Limb (tissue), 2 donors: ENCODE data around the gene FAM241B.
A peak's percentile ranks its signal among the peaks of the same experiment; 100 is the strongest.

Experiments used
- DNase-seq, 2 donors: peaks; one replicate each; pipeline ENCODE4 v3.0.0-alpha.2; 2016; ENCODE audit errors: extremely low spot score in 2 of 2

Gene FAM241B

DNA sequence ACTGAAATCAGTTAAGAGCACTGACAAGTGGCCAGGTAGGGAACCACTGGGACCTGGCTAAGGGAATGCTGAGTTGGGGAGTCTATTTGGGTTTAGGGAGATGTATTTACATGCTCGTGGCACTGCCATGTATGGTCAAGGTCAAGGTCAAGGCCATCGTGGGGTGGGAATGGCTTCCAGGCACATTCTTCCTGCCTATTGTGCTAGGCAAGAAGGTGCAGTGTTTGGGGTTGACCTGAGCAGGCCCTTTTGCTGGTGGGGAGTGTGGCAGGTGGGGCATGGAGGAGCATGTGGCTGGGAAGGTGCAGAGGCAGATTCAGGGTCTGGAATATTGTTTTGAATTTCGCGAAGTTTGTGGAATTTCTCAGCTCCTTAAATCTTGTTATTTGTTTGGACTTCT is 17.8 kb downstream of the FAM241B start:
- DNase-seq, result no peak

DNA sequence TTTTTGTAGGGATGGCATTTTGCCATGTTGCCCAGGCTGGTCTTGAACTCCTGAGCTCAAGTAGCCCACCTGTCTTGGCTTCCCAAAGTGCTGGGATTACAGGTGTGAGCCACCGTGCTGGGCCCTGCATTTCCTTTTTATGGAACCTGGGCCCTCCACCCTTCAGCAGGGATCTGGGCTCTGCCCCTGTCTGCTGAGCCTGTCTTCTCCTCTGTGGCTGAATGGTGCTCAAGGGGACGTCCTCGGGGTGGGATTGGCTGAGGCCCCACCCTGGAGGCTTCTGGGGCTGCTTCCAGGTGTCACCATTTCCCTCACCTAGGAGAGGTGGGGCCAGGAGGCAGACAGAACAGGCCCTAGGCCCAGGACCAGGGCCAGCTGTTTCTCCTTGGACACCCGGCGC is 18.4 kb downstream of the FAM241B start:
- DNase-seq, result no peak

DNA sequence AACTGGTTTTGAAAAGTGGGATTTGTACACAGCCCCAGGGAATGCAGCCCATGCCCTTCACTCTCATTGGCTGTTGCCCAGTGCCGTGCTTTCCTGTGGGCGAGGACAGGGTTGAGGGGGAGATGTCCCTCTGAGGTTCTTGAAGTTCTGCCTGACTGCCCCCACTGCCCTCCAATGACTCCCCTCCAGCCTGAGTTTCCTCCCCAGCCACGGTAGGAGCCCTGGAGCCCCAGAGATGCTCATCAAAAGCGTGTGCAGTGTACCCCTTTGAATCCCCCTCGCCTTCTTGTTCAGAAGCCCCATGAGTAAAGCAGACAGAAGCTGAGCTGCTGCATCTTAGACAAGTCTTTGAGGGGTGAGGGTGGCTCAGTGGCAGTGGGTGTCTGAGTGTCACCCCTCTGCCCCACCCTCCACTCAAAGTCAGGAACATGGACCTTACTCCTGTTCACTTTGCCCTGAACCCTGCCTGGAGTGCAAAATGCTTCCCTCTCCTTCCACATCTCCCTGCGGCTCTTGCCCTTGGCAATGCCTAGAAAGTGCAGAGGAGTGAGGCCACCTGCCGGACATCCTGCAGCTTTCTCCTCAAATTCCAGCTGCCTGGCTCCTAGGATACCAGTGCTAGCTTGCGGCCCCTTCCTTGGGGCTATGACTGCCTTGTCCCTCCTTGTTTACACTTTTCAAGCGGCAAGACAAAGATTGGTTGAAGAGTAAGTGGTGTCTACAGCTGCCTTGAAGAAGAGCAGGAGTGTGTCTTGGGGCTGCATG is 19.9 kb downstream of the FAM241B start:
- no peak for DNase-seq

DNA sequence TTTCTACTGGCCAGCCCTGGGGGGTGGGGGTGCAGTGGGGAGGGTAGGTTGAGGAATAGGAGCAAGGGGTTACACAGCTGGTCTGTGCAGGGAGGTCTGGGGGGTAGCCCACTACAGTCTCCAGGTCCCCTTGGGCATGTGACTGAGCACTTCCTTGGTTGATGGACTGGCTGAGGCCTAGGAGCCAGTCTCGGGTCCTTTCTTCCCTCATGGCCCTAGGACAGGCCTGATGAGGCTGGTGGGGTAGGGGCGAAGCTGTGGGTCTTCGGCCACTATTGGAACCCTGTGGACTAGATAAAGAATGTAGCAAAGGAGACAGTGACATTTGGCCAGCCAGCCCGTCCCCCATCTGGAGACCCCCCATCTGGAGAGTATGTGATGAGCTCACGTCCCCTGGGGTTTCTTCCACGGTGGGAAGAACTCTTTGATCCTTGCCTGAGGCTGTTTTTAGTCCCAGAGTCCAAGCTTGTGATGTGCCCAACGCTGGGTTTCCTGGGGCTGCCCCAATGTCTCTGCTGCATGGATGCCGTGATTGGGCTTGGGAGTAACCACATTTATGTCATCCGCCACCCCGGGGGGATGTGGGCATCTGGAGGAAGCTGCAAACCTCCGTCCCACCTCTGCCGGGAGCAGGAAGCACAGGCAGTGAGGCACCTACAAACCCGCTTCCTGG is 20.7 kb downstream of the FAM241B start:
- no peak for DNase-seq

DNA sequence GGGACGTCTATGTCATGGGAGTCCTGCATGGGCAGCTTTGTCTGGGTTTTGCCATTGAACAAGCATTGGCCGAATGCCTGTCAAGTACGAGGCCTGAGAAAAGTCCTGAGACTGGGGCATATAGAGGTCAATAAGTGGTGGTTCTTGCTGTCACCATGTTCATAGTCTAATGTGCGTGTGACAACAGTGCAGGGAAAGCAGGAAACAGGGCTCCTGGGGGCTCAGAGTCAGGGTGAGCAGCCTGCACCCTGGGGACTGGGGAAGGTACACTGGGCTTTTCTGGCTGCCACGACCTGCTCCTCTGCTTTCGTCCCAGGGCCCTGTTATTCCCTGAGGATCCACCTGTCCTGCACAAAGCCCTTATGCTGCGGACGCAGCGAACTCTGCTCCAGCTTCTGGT is 21.3 kb downstream of the FAM241B start:
- DNase-seq, result no peak

DNA sequence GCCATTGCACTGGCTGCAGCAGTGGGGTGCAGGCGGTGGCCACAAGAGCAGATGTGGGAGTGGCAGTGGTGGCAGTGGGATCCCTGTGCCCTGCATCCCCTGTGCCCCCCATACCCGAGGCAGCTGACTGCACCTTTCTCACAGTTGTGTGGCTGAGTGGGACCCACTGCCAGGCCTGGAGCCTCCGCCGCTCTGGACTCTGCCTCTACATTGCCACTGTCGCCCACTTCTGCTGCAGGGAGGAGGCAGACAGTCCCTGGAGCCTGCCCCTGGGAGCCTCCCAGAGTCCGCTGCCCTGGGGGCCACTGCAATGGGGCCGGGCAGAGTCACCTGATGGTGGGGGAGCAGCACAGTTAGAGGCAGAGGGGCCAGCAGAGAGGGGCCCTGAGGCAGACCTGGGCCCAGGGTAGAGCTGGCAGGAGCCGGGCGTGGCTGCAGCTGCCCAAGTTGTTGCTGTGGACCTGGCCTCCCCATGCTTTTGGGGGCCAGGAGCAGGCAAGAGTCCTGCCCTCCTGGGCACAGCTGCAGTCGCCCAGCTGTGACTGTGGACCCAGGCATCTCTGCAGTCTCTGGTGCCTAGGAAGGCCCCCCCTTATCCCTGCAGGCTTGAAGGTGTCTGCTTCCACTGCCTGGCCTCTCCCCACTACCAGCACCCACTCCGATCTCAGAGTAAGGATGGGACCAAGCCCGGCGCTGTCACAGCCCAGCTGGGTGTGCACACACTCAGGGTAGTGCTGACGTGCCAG is 22.2 kb downstream of the FAM241B start:
- DNase-seq, result no peak

DNA sequence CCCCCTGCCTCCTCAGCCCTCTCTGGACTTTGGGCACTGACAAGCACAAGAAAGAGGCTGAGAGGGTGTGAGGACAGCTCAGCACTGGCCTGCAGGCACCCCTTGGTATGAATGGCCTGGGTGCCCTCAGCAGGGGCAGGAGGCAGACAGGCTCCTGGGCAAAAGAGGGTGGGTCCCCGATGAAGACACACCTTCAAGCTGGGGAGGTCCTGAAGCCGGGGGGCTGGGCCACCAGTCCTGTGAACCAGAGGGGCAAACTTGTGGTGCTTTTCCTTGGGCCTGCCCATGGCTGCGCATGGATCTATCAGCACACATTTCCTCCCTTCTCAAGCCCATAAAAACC is 22.8 kb downstream of the FAM241B start:
- DNase-seq, result no peak

DNA sequence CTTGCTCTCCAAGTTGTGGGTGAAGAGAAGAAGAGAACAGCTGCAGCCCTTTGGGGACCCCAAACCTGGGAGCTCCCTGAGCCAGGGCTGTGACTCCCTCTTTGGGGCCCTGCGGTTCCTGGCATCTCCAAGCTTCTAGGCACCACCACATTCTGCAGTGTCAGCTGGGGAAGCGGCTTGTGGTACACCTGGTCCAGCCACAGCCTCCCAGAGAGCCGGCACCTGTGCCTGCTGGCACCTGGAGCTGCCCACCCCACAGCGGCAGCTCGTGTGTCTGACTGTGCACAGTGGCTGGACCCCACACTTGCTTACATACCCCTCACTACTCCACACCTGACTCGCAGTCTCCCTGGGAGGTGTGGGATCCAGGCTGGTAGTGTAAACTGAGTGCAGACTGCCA is 23.5 kb downstream of the FAM241B start:
- DNase-seq, result no peak

DNA sequence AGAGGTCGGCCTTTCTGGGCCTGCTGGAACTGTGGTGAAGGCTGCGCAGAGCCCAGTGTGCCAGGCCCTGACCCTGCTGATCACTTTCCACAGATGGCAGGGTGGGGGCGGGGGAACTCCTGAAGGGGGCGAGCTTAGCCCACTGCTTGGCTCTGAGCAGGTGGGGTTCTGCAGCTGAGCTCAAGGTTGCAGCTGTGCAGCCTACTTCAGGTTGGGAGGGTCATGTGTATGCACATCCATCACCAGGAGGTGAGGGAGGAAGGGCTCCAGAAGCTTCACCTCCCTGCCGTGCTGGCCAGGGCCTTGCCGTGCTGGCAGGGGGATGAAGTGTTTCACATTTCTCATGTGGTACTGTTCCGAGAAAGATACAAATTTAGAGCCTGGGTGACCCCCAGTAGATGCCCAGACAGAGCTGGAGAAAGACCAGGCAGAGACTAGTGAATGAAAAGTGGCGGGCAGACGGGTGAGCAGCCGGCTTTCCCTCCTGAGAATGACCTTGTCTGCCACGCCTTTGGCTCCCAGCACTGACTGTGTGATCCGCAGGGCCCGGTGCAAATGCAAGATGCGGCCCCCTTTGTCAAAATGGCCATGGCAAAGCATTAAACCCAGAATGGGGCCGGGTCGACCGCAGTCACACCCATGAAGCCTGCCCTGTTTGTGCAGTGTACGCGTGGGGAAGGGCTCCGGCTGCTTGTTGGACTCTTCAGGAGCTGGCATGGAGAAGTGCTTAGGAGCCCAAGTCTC is 25.2 kb downstream of the FAM241B start:
- no peak for DNase-seq

DNA sequence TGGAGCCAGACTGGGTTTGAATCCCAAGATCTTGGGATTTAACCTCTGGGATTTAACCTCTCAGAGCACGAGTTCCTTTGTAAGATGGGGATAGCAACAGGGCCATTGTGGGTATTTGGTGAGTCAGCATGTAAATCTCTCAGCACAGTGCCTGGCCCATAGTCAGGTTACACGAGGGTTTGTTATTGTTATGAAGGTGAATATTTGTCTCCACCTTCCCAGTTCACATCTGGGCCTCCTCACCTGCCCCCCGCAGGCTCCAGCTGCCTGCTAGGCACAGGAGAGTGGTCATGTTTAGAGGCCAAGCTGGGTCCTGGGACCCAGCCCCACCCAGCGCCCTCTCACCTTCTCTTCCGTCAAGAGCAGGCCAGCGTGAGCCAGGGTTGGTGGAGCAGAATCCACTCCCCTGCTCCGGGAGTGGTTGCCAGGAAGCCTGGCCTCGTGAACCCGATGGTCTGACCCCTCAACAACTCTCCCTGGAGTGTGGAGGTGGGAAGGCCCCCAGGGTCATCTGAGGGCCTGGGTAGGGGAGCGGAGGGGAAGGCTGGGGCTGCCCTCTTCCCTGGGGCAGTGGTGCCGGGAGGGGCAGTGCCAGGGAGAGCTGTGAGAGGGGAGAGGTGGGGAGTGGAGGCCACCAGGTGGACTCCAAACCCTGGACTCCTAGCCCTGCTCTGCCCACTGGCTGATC is 26.0 kb downstream of the FAM241B start:
- DNase-seq, result no peak

DNA sequence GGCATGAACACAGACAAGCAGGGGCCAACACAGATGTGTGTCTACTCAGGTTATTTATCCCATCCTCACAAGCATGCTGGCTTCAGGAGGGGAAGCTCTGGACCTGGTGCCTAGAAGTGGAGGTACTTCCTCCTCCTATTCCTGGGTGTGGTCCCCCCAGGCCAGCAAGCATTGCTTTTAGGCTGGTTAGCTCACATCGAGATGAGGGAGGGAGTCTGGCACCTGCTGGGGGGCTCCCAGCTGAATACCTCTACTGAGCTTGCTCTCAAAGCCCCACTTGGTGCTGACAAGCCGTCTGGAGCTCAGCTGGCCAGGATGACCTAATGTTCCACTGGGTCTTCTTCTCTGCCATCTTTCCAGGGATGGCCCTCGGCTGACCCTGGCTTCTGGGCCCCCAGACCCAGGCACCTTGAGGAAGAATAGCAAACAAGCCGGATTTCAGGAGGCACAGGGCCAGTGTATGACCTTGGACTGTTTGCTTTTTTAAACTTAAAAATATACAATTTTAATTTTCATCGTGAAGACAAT is 26.8 kb downstream of the FAM241B start:
- peak in 1 of 2 donors; percentile 49 for DNase-seq

DNA sequence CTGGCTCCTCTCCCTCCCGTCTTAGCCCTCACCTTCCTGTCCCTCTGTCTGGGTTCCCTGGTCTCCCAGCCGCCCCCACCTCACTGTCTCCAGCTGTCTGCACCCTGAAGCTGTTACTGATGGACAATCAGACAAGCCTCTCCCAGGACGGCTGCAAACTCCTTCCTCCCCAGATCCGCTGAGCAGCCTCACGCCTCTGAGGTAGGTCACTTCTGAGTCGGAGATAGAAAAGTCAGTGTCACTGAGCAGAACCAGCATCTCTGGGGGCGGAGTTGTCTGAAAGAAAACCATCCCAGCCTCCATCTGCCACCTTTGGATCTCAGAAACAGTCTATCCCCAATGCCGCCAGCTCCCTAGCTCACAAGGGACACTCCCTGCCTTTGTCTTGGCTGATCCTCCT is 27.4 kb downstream of the FAM241B start:
- DNase-seq, result no peak

DNA sequence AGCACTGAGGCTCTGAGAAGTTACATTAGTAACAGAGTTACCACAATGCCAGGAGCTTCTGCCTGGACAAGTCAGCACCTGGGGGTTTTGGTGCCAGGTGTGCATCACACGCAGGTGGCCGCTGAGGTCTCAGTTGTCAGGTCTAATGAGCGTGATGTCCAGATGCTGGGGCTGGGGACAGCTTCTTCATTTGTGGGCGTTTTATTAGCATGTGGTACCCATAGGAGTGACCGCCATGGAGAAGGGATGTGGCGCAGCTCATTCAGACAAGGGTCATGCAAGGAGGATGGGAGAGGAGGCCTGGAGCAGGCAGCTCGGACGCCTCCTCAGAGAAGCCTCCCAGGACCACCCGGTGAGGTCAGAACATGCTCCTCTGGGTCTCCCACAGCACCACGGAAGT is 27.8 kb downstream of the FAM241B start:
- DNase-seq, result no peak

DNA sequence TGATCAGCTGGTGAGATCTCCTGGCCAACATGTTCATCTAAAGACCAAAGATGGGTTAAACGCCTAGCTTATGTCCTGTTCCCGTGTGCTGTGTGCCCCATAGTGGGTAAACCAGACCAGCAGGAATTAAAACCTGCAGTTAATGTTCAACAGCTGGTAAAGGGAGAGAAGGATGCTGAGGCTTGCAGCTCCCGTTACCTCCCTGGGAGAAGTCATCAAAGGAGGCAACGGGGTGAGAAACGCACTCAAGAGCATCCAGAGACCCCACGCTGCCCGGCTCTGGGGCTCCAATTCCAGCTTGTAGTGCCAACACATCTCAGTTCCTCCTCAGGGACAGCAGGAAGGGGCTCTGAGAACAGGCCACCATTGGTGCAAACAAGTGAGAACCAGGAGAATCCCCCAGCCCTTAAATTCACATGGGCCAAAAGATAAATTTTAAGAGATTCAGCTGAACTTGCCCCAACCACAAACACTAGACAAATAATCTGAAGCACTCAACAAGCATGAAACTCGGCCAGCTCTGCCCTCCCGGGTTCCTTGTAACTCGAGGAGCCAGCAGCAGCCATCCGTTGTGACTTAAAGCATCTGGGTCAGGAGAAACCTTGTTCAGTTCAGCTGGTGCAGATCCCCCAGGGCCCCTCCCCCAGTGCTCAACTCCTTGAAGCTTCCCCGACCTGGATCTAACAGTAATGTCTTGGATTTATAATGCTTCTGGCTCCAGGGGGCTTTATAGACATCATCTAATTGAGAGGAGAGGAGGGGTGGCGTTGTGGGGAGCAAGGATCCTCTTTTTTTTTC is 29.4 kb downstream of the FAM241B start:
- no peak for DNase-seq

DNA sequence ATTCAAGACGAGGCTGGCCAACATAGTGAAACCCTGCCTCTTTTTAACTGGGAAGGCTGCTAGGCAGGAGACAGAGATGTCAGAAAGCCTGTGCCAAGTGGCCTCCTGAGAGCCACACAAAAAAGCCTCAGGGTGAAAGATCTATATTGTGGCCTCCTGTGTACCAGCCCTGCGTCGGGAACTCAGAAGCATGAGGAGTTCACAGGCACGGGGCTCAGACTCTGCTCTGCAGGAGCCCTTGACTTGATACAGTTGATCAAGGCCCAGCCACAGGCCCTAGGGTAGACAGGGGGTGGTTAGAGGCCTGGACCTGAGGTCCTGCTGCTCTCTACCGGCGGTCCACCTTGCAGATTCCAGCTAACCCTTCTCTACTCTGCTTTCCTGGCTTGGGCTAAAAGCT is 30.2 kb downstream of the FAM241B start:
- no peak for DNase-seq

DNA sequence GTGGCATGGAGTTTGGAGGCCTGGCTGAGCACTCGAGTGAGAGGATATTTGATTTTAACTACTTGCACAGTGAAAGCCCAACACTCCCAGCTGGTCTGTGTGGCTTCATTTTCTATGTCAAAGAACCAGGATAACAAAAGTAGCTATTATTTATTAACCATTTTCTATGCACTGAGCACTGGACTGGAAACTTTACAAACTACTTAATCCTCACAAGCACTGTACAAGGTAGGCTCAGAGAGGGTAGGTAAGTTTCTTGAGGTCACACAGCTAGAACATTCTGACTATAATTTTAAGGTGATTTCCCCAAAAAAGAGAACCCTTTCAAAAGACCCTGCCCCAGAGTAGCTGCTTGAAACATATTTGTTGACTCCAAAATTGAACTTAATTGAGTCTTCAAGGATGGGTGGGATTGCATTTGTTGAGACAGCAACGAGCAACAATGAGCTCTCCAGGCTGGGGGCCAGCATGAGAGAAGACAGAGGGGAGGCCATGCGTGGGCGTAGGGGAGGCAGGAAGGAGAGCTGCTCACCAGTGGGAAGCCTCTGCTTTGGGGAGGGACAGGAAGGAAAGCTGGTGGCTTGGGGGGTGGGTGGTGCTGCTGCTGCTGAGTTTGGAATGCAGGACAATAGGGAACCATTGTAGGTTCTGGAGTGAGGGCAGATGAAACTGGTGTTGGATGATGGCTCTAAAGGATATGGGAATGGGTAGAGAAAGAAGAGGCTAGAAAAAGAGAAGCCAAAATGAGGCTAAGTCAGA is 31.5 kb downstream of the FAM241B start:
- no peak for DNase-seq

DNA sequence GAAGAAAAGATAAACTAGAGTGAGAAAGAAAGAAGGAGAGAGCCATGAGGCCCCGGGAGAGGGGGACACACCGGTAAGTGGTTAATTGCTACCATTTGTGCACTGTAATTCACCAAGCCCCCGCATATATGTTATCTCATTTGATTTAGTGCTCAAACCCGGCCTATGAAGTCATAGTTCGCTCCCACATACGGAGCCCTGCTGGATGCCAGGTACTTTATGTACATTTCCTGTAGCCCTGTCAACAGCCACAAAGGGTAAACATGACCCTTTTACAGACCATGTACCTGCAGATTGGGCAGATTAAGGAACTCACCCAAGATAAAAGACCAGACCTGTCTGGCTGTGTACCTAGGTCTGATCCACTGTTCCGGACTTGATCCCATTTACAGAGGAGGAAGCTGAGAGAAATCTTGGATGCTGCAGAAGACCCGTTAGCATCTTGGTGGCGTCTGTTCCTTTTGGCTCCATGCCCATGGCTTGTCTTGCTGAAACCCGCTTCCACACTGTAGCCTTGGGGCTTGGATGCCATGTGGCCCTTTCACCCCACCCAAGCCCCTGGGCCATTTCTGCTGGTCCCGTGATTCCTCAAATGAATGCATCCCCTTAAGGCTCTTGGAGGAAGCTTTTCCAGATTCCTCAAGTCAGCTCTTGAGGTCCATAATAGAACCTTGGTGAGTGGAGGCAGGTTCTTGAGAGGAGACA is 32.3 kb downstream of the FAM241B start:
- no peak for DNase-seq

DNA sequence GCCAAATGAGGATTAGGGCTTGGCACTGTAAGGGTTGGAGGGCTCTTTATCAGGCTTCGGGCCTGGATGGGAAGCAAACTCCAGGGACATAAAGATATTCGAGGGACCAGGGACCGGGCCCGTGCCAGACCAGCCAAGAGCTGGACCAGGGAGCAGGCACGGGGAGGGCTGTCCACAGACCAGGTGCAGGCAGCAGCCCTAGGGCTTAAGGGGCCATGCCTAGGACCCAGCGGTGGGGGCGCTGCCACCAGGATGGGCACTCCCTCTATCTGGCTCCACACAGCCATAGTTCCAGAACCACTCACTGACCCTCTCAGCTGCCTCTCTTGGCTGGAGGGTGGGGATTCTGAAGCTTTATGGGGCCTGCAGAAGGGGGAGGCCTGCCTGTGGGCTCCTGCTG is 32.9 kb downstream of the FAM241B start:
- DNase-seq, result no peak

DNA sequence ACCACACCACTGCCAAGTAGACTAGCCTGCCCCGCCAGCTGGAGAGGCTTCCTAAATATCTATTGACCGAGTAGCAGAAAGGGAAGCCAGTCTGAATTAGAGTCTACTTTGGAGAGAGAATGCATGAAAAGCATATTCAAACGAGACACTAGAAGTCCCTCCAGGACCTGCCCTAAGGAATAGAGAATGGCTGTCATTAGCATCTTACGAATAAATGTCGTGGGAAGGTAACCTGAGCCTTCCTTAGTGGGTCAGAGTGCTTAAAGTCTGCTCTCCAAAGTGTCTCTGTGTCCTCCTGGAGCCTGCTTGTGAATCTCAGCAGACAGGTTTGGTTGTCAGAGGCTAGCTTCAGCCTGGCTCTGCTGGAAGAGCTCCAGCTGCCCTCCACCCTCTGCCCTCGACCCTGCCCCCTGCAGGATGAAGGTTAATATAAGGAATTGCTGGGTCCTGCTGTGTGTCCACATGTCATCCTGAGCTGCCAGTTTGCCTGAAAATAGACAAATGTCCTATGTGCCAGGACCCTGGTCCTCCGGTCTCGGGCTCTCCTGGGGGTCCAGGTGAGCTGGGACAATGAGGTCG is 33.4 kb downstream of the FAM241B start:
- DNase-seq, result no peak
